ENCODE data around the gene PIP4K2A.

GRCh38 chr10:22580711-22581110 lies 133.7 kb downstream of the PIP4K2A start:
- TF ChIP-seq POLR2A (IDR thresholded peaks at IDR 0.05), result no peak
- TF ChIP-seq CTCF (IDR thresholded peaks at IDR 0.05), result no peak

Data from body of pancreas (tissue), 4 donors.